Lower leg skin (tissue), 3 donors: ENCODE measurements around the gene CENPX.

Experiments
- POLR2A ChIP-seq, 2 donors: fragments of 450-650 bp; IDR thresholded peaks; one replicate each; pipeline ENCODE4 v1.6.1; 2016 to 2017; ENCODE audit warnings: antibody characterized with exemption in 2 of 2, mild to moderate bottlenecking in 1 of 2, moderate library complexity in 1 of 2
- TF ChIP-seq, protein P1 (sequence below), 3 donors: fragments of 450-650 bp; IDR thresholded peaks; one replicate each; pipeline ENCODE4 v1.5.1; 2016; ENCODE audit warnings: antibody characterized with exemption in 3 of 3, mild to moderate bottlenecking in 3 of 3, moderate library complexity in 2 of 3

GRCh38 chr17:82035956-82036633, 13.4 kb upstream of the CENPX start:
- TF ChIP-seq, protein P1, sequence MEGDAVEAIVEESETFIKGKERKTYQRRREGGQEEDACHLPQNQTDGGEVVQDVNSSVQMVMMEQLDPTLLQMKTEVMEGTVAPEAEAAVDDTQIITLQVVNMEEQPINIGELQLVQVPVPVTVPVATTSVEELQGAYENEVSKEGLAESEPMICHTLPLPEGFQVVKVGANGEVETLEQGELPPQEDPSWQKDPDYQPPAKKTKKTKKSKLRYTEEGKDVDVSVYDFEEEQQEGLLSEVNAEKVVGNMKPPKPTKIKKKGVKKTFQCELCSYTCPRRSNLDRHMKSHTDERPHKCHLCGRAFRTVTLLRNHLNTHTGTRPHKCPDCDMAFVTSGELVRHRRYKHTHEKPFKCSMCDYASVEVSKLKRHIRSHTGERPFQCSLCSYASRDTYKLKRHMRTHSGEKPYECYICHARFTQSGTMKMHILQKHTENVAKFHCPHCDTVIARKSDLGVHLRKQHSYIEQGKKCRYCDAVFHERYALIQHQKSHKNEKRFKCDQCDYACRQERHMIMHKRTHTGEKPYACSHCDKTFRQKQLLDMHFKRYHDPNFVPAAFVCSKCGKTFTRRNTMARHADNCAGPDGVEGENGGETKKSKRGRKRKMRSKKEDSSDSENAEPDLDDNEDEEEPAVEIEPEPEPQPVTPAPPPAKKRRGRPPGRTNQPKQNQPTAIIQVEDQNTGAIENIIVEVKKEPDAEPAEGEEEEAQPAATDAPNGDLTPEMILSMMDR (IDR thresholded peaks at IDR 0.05), result no peak
- no peak for TF ChIP-seq POLR2A (IDR thresholded peaks at IDR 0.05)
